RWPE2 (cell line): ENCODE data around the gene GYS1.

Experiments
- ATAC-seq: fragments of 200-7000 bp; cut with Tn5 transposase; 3 replicates; pipeline ENCODE4 v1.9.1; 2021; ENCODE audit warnings: low read depth
- DNase-seq: peaks from one replicate; pipeline ENCODE4 v3.0.0-alpha.2; 2020; ENCODE audit warnings: low spot score
- H3K27ac ChIP-seq: fragments of 450-650 bp; 2 replicates; pipeline ENCODE4 v1.5.1; 2017; ENCODE audit warnings: mild to moderate bottlenecking; ENCODE audit not compliant: poor library complexity, severe bottlenecking
- H3K27me3 ChIP-seq: fragments of 250-450 bp; sonication (Bioruptor Pico); 2 replicates; pipeline ENCODE4 v1.5.1; 2021; ENCODE audit warnings: mild to moderate bottlenecking, moderate library complexity; ENCODE audit not compliant: insufficient read depth, poor library complexity, severe bottlenecking
- H3K36me3 ChIP-seq: fragments of 250-450 bp; sonication (Bioruptor Pico); 2 replicates; pipeline ENCODE4 v1.5.1; 2020; ENCODE audit warnings: low read depth, mild to moderate bottlenecking, moderate library complexity
- H3K4me1 ChIP-seq: fragments of 250-450 bp; sonication (Bioruptor Pico); 2 replicates; pipeline ENCODE4 v1.5.1; 2021; ENCODE audit warnings: mild to moderate bottlenecking, moderate library complexity; ENCODE audit not compliant: insufficient read depth, poor library complexity, severe bottlenecking
- H3K4me3 ChIP-seq: fragments of 250-450 bp; sonication (Bioruptor Pico); 2 replicates; pipeline ENCODE4 v1.5.1; 2021; ENCODE audit warnings: mild to moderate bottlenecking, moderate library complexity; ENCODE audit not compliant: severe bottlenecking
- H3K9me3 ChIP-seq: fragments of 250-450 bp; sonication (Bioruptor Pico); 2 replicates; pipeline ENCODE4 v1.5.1; 2021; ENCODE audit warnings: mild to moderate bottlenecking, moderate library complexity; ENCODE audit not compliant: severe bottlenecking
- CTCF ChIP-seq: fragments of 450-650 bp; IDR thresholded peaks from one replicate; pipeline ENCODE4 v1.5.1; 2017; ENCODE audit warnings: mild to moderate bottlenecking, moderate library complexity; ENCODE audit not compliant: poor library complexity, severe bottlenecking

The GYS1 gene

DNA sequence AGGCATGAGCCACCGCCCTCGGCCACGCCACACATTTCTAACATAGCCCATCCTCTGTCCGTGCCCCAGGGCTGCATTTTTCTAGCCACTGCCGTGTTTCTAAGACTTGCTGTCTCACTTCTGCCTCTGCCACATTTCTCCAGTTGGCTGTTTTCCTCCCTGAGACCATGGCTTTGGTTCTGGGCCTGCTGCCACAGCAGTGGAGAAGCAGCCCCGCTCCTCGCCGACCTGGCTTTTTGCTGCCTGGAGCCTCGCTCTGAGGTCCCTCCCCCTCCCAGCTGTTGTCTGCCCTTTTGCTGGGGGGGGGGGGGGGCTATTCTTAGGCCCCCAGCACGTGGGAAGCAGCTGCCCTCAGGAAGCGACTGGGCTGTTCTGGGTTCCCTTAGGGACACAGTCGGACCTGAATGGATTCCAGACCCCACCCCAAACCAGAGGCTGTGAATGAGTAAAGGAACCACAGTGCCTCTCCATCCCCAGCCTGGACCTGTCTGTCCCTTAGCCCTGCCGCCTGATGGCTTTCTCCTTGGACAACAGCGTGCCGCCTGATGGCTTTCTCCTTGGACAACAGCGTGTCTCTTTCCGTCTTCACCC is 3.3 kb downstream of the GYS1 start:
- TF ChIP-seq CTCF, result no peak
- Histone ChIP-seq H3K27ac (no peak overlapping the region), H3K36me3 (peaks cover 36% of the 10 kb centered on the region), H3K9me3 (no peaks in the 10 kb centered on the region), H3K4me1 (peaks cover 3% of the 10 kb centered on the region), H3K4me3 (no peak overlapping the region), H3K27me3 (no peaks in the 10 kb centered on the region)
- DNase-seq, result no peak
- ATAC-seq, result no peak

DNA sequence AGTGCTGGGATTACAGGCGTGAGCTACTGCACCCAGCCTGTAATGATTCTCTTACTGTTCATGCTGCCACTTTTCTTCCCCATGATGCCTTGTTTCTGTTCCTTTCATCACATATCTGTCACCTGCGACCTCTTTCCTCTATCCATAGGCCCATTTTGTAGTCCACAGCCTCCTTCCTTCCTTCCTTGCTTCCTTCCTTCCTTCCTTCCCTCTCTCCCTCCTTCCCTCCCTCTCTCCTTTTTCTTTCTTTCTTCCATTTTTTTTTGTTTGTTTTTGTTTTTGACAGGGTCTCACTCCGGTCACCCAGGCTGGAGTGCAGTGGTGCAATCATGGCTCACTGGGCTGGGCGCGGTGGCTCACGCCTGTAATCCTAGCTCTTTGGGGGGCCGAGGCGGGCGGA is 4.2 kb downstream of the GYS1 start:
- Histone ChIP-seq H3K27ac (no peak overlapping the region), H3K27me3 (no peaks in the 10 kb centered on the region), H3K4me3 (no peak overlapping the region), H3K4me1 (no peaks in the 10 kb centered on the region), H3K9me3 (no peaks in the 10 kb centered on the region), H3K36me3 (peaks cover 45% of the 10 kb centered on the region)
- no peak for DNase-seq
- no peak for ATAC-seq
- TF ChIP-seq CTCF, result no peak

GRCh38 chr19:48988286-48988685 is 4.8 kb downstream of the GYS1 start:
- DNase-seq (no peak), ATAC-seq (no peak)
- Histone ChIP-seq H3K9me3 (no peaks in the 10 kb centered on the region), H3K27me3 (no peaks in the 10 kb centered on the region), H3K36me3 (peaks cover 51% of the 10 kb centered on the region), H3K4me3 (no peak overlapping the region), H3K4me1 (no peaks in the 10 kb centered on the region), H3K27ac (no peak overlapping the region)
- TF ChIP-seq CTCF, result no peak

DNA sequence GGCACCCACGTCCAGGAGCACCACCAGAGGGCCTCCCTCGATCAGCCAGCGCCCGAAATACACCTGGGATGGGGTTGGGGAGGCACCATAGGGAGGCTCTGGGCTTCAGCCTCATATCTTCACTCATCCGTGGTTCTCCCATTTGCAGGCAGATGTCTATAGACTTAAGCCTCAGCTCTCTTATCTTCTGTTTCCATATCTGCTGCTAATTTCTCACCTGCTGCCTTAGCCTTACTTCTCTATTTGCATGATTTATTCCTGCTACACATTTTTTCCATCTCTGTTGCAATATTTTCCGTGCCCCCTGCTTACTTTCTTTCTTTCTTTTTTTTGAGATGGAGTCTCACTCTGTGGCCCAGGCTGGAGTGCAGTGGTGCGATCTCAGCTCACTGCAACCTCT is 5.8 kb downstream of the GYS1 start:
- no peak for DNase-seq
- TF ChIP-seq CTCF, result no peak
- no peak for ATAC-seq
- no peaks in the 10 kb centered on the region for H3K9me3 ChIP-seq
- H3K4me1 ChIP-seq, result no peaks in the 10 kb centered on the region
- no peak overlapping the region for H3K27ac ChIP-seq
- no peak overlapping the region for H3K4me3 ChIP-seq
- peaks cover 60% of the 10 kb centered on the region for H3K36me3 ChIP-seq
- H3K27me3 ChIP-seq, result no peaks in the 10 kb centered on the region

DNA sequence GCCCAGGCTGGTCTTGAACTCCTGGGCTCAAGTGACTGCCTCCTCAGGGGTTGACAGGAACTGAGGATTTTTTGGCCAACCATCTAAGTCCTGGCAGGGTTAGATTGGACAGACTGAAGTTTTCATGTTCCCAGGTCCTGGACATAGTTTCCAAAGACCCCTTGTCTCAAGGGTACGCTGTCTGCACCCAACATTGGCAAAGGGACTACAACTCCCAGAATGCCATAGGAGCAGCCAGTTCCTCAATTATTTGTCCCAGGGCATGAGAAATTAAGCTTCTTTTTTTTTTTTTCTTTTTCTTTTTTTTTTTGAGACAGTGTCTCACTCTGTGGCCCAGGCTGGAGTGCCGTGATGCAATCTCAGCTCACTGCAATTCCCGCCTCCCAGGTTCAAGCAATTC is 6.9 kb downstream of the GYS1 start:
- ATAC-seq (no peak), DNase-seq (no peak)
- Histone ChIP-seq H3K36me3 (peaks cover 60% of the 10 kb centered on the region), H3K27me3 (no peaks in the 10 kb centered on the region), H3K27ac (no peak overlapping the region), H3K9me3 (no peaks in the 10 kb centered on the region), H3K4me3 (no peak overlapping the region), H3K4me1 (no peaks in the 10 kb centered on the region)
- no peak for TF ChIP-seq CTCF
